Activated CD4-positive, alpha-beta memory T cell treated with anti-CD3 and anti-CD28 coated beads for 36 hours (primary cell): ENCODE measurements around the gene CBARP. TPM values are rescaled to one million over a fixed set of nuclear protein-coding genes. Genes with fewer than 3 reads are reported as not detected.

Experiments
- CTCF ChIA-PET: fragments of 350-600 bp; sonication (Branson Sonifier 250); formaldehyde crosslinking; loops from one replicate; lab custom pipeline; 2021; ENCODE audit warnings: antibody characterized with exemption, inconsistent platforms; lab: Charles Lee
- POLR2A ChIA-PET: fragments of 350-600 bp; sonication (Branson Sonifier 250); formaldehyde crosslinking; loops from one replicate; lab custom pipeline; 2021; ENCODE audit warnings: antibody characterized with exemption; lab: Charles Lee
- DNase-seq: peaks from one replicate; pipeline ENCODE4 v3.0.0-alpha.2; 2020
- H3K27ac Mint-ChIP-seq: one replicate; pipeline ENCODE4 v1.8.0; 2021; ENCODE audit warnings: mixed read lengths
- H3K27me3 Mint-ChIP-seq: one replicate; pipeline ENCODE4 v1.8.0; 2021; ENCODE audit warnings: mixed read lengths
- H3K36me3 Mint-ChIP-seq: one replicate; pipeline ENCODE4 v1.8.0; 2021; ENCODE audit warnings: mixed read lengths
- H3K4me1 Mint-ChIP-seq: one replicate; pipeline ENCODE4 v1.8.0; 2021; ENCODE audit warnings: low read depth, mixed read lengths
- H3K4me3 Mint-ChIP-seq: one replicate; pipeline ENCODE4 v1.8.0; 2021; ENCODE audit warnings: mild to moderate bottlenecking, mixed read lengths
- H3K9me3 Mint-ChIP-seq: one replicate; pipeline ENCODE4 v1.8.0; 2021; ENCODE audit warnings: mixed read lengths
- intact Hi-C: fragments of 100-400 bp; cut with micrococcal nuclease; formaldehyde crosslinking; loops from one replicate; pipeline ENCODE4 v1.15.1; 2023
- total RNA-seq, 2 experiments: library from RNA; stranded (reverse); gene quantifications; one replicate each; pipeline ENCODE4 v1.2.3, GENCODE V29; 2021

The CBARP gene
- total RNA-seq, 2 experiments from 2014 or later = 1.3 to 2.1 TPM

GRCh38 chr19:1274081-1274851 lies 36.5 kb upstream of the CBARP start:
- intact Hi-C loops = no loop called here

GRCh38 chr19:1273263-1274041 lies 35.6 kb upstream of the CBARP start:
- CTCF ChIA-PET = interaction anchor here (0.6 to 4.1 kb wide), 3 partner anchors 29 to 160 kb away, joined by 3 to 38 read pairs (median 4); no protein-coding TSS in a partner anchor
- no peaks in the 10 kb centered on the region for H3K27me3 Mint-ChIP-seq
- POLR2A ChIA-PET = interaction anchor here (1.4 kb wide), 1 partner anchor 14 kb away, joined by 5 read pairs; no protein-coding TSS in a partner anchor
- peak overlapping the region; percentile 73 for H3K27ac Mint-ChIP-seq
- H3K36me3 Mint-ChIP-seq = peaks cover 55% of the 10 kb centered on the region
- H3K4me3 Mint-ChIP-seq = peak overlapping the region; percentile 37
- intact Hi-C loops = no loop called here
- peaks cover 57% of the 10 kb centered on the region for H3K4me1 Mint-ChIP-seq
- no peak for DNase-seq
- no peaks in the 10 kb centered on the region for H3K9me3 Mint-ChIP-seq

More at GRCh38 chr19:1274081-1274851, 36.5 kb upstream of the CBARP start:
- CTCF ChIA-PET = interaction anchor here (0.6 to 4.1 kb wide), 3 partner anchors 30 to 161 kb away, joined by 3 to 38 read pairs (median 4); no protein-coding TSS in a partner anchor
- Mint-ChIP-seq H3K9me3 (no peaks in the 10 kb centered on the region), H3K4me3 (peak overlapping the region; percentile 69), H3K4me1 (peaks cover 53% of the 10 kb centered on the region), H3K36me3 (peaks cover 55% of the 10 kb centered on the region), H3K27me3 (no peaks in the 10 kb centered on the region), H3K27ac (peak overlapping the region; percentile 73)
- no peak for DNase-seq
- POLR2A ChIA-PET = no interaction called here

GRCh38 chr19:1272423-1273262 lies 34.8 kb upstream of the CBARP start:
- Mint-ChIP-seq H3K36me3 (peaks cover 51% of the 10 kb centered on the region), H3K27ac (peak overlapping the region; percentile 73), H3K4me1 (peaks cover 57% of the 10 kb centered on the region), H3K4me3 (peak overlapping the region; percentile 37), H3K27me3 (no peaks in the 10 kb centered on the region), H3K9me3 (no peaks in the 10 kb centered on the region)
- CTCF ChIA-PET = interaction anchor here (4.1 kb wide), 1 partner anchor 28 kb away, joined by 38 read pairs; no protein-coding TSS in a partner anchor
- no peak for DNase-seq
- intact Hi-C loops = no loop called here
- POLR2A ChIA-PET = interaction anchor here (0.6 to 1.4 kb wide), 2 partner anchors 14 to 31 kb away, joined by 3 to 5 read pairs; partner anchors contain the start of gene ATP5F1D

GRCh38 chr19:1271528-1272422 lies 34.0 kb upstream of the CBARP start:
- peak overlapping the region; percentile 90 for H3K4me3 Mint-ChIP-seq
- peaks cover 61% of the 10 kb centered on the region for H3K4me1 Mint-ChIP-seq
- POLR2A ChIA-PET = interaction anchor here (0.6 to 1.4 kb wide), 3 partner anchors 13 to 110 kb away, joined by 3 to 5 read pairs (median 3); partner anchors contain the start of gene ATP5F1D
- peaks cover 49% of the 10 kb centered on the region for H3K36me3 Mint-ChIP-seq
- CTCF ChIA-PET = interaction anchor here (0.7 to 4.1 kb wide), 3 partner anchors 27 to 139 kb away, joined by 3 to 38 read pairs (median 6); no protein-coding TSS in a partner anchor
- intact Hi-C loops = no loop called here
- no peak for DNase-seq
- no peaks in the 10 kb centered on the region for H3K27me3 Mint-ChIP-seq
- H3K27ac Mint-ChIP-seq = peak overlapping the region; percentile 89
- no peaks in the 10 kb centered on the region for H3K9me3 Mint-ChIP-seq

GRCh38 chr19:1270854-1271527 lies 33.2 kb upstream of the CBARP start:
- DNase-seq = no peak
- peaks cover 58% of the 10 kb centered on the region for H3K4me1 Mint-ChIP-seq
- ChIA-PET CTCF (interaction anchor here (0.7 to 0.9 kb wide), 2 partner anchors 27 to 138 kb away, joined by 3 to 6 read pairs; no protein-coding TSS in a partner anchor), POLR2A (interaction anchor here (1.0 kb wide), 1 partner anchor 111 kb away, joined by 3 read pairs; no protein-coding TSS in a partner anchor)
- H3K27me3 Mint-ChIP-seq = no peaks in the 10 kb centered on the region
- H3K4me3 Mint-ChIP-seq = peak overlapping the region; percentile 90
- peaks cover 45% of the 10 kb centered on the region for H3K36me3 Mint-ChIP-seq
- H3K27ac Mint-ChIP-seq = peak overlapping the region; percentile 89
- H3K9me3 Mint-ChIP-seq = no peaks in the 10 kb centered on the region
- intact Hi-C loops = no loop called here

GRCh38 chr19:1270213-1270853 lies 32.5 kb upstream of the CBARP start:
- H3K36me3 Mint-ChIP-seq = peaks cover 45% of the 10 kb centered on the region
- intact Hi-C loops = no loop called here
- DNase-seq = no peak
- no peaks in the 10 kb centered on the region for H3K27me3 Mint-ChIP-seq
- POLR2A ChIA-PET = interaction anchor here (1.5 to 1.7 kb wide), 3 partner anchors 19 to 53 kb away, joined by 4 to 36 read pairs (median 4); no protein-coding TSS in a partner anchor
- peak overlapping the region; percentile 89 for H3K27ac Mint-ChIP-seq
- peak overlapping the region; percentile 90 for H3K4me3 Mint-ChIP-seq
- H3K9me3 Mint-ChIP-seq = no peaks in the 10 kb centered on the region
- CTCF ChIA-PET = no interaction called here
- H3K4me1 Mint-ChIP-seq = peaks cover 63% of the 10 kb centered on the region

- POLR2A ChIA-PET = interaction anchor here (0.6 to 1.7 kb wide), 22 partner anchors 8 to 248 kb away, joined by 3 to 36 read pairs (median 4); partner anchors contain the start of genes ATP5F1D, POLR2E, RNU6-2 and SBNO2
- H3K27me3 Mint-ChIP-seq = no peaks in the 10 kb centered on the region
- intact Hi-C loops = loop anchor here (1.0 kb wide), 2 partner anchors 9 to 336 kb away; partner anchors contain the start of gene UQCR11
- H3K36me3 Mint-ChIP-seq = peaks cover 44% of the 10 kb centered on the region
- peak overlapping the region; percentile 90 for H3K4me3 Mint-ChIP-seq
- DNase-seq = peak; percentile 91
- CTCF ChIA-PET = interaction anchor here (0.7 to 17.9 kb wide), 9 partner anchors 10 to 402 kb away, joined by 3 to 649 read pairs (median 4); partner anchors contain the start of genes ARHGAP45 and ATP5F1D
- H3K9me3 Mint-ChIP-seq = no peaks in the 10 kb centered on the region
- H3K27ac Mint-ChIP-seq = peak overlapping the region; percentile 89
- peaks cover 67% of the 10 kb centered on the region for H3K4me1 Mint-ChIP-seq
Observed at GRCh38 chr19:1269478-1270212, 31.8 kb upstream of the CBARP start.

- Mint-ChIP-seq H3K9me3 (no peaks in the 10 kb centered on the region), H3K27ac (peak within 1 kb of the TSS; percentile 89), H3K27me3 (no peaks in the 10 kb centered on the region), H3K4me1 (peaks cover 64% of the 10 kb centered on the region), H3K4me3 (peak within 1 kb of the TSS; percentile 90), H3K36me3 (peaks cover 41% of the 10 kb centered on the region)
- peak; percentile 100 for DNase-seq
- intact Hi-C loops = loop anchor here (1.0 kb wide), 2 partner anchors 9 to 336 kb away; partner anchors contain the start of gene UQCR11
- CTCF ChIA-PET = interaction anchor here (0.7 to 17.9 kb wide), 10 partner anchors 10 to 402 kb away, joined by 3 to 649 read pairs (median 4); partner anchors contain the start of genes ARHGAP45 and ATP5F1D
- POLR2A ChIA-PET = interaction anchor here (0.6 to 1.7 kb wide), 25 partner anchors 8 to 248 kb away, joined by 3 to 36 read pairs (median 4); partner anchors contain the start of genes ATP5F1D, POLR2E, RNU6-2 and SBNO2
Observed at GRCh38 chr19:1269065-1269477, 31.3 kb upstream of the CBARP start, which contains the start of gene CIRBP. CIRBP (plus strand) TSS chr19:1269332; CDS start chr19:1270934, 1,602 bp downstream.
